CD14-positive monocyte (primary cell): ENCODE measurements around the gene SLC35F1. TPM values are rescaled to one million over a fixed set of nuclear protein-coding genes. Genes with fewer than 3 reads are reported as not detected.

ENCODE experiments used
- DNase-seq, 3 donors: peaks; one replicate each; pipeline ENCODE4 v3.0.0-alpha.2; 2011 to 2022
- H2AFZ ChIP-seq: 2 replicates; pipeline ENCODE4 v1.6.0; 2012; ENCODE audit warnings: mild to moderate bottlenecking, low read depth, low read length, inconsistent platforms; ENCODE audit not compliant: insufficient read depth, poor library complexity, severe bottlenecking
- H3K27ac ChIP-seq, 2 donors: 1 replicate in 1 of 2; 2 replicates in 1 of 2; pipeline ENCODE4 v1.5.1; 2012 to 2013; ENCODE audit warnings: low read length in 2 of 2, control low read depth in 1 of 2, inconsistent platforms in 1 of 2, low read depth in 1 of 2, mild to moderate bottlenecking in 1 of 2
- H3K27me3 ChIP-seq, 2 donors: one replicate each; pipeline versions ENCODE4 v1.6.0 to v1.6.1; 2011 to 2013; ENCODE audit warnings: low read length in 2 of 2; ENCODE audit not compliant: control insufficient read depth in 2 of 2, insufficient read depth in 2 of 2
- H3K36me3 ChIP-seq, 2 donors: replicated peaks in 1 of 2; 1 replicate in 1 of 2; 2 replicates in 1 of 2; pipeline versions ENCODE4 v1.5.1 to v1.6.1; 2012 to 2013; ENCODE audit warnings: low read length in 2 of 2, control low read depth in 1 of 2, inconsistent platforms in 1 of 2, mild to moderate bottlenecking in 1 of 2; ENCODE audit not compliant: insufficient read depth in 2 of 2, control insufficient read depth in 1 of 2
- H3K4me1 ChIP-seq, 2 donors: 1 replicate in 1 of 2; 2 replicates in 1 of 2; pipeline versions ENCODE4 v1.5.1 to v1.6.1; 2012 to 2013; ENCODE audit warnings: low read length in 2 of 2, control low read depth in 1 of 2, inconsistent platforms in 1 of 2, mild to moderate bottlenecking in 1 of 2, moderate library complexity in 1 of 2; ENCODE audit not compliant: insufficient read depth in 2 of 2, control insufficient read depth in 1 of 2
- H3K4me2 ChIP-seq: replicated peaks from 2 replicates; pipeline ENCODE3; 2012; ENCODE audit warnings: low read length, moderate library complexity, mild to moderate bottlenecking; ENCODE audit not compliant: poor library complexity, severe bottlenecking; ENCODE audit errors: extremely low read depth
- H3K4me3 ChIP-seq, 3 experiments: fragments of 200-600 bp in 1 of 3; sonication (generic) in 1 of 3; replicated peaks in 1 of 3; 1 replicate in 2 of 3; 2 replicates in 1 of 3; pipeline ENCODE4 v1.5.1; 2011 to 2013; ENCODE audit warnings: low read length in 3 of 3, mild to moderate bottlenecking in 3 of 3, control low read depth in 2 of 3, low read depth in 2 of 3, inconsistent platforms in 1 of 3, moderate library complexity in 1 of 3
- H3K79me2 ChIP-seq: 2 replicates; pipeline ENCODE4 v1.6.0; 2012; ENCODE audit warnings: mild to moderate bottlenecking, control low read depth, inconsistent platforms, low read length, moderate library complexity; ENCODE audit not compliant: insufficient read depth
- H3K9ac ChIP-seq: 2 replicates; pipeline ENCODE4 v1.6.0; 2017; ENCODE audit warnings: low read length, mild to moderate bottlenecking; ENCODE audit not compliant: insufficient read depth, poor library complexity, severe bottlenecking
- H3K9me3 ChIP-seq, 2 donors: replicated peaks in 1 of 2; 1 replicate in 1 of 2; 2 replicates in 1 of 2; pipeline versions ENCODE4 v1.5.1 to v1.6.1; 2012 to 2013; ENCODE audit warnings: low read length in 2 of 2, control low read depth in 1 of 2; ENCODE audit not compliant: control insufficient read depth in 1 of 2, insufficient read depth in 1 of 2
- H4K20me1 ChIP-seq: 2 replicates; pipeline ENCODE4 v1.6.0; 2012; ENCODE audit warnings: mild to moderate bottlenecking, low read length, control low read depth, moderate library complexity; ENCODE audit not compliant: insufficient read depth
- H3K27ac Mint-ChIP-seq, 7 donors: one replicate each; pipeline ENCODE4 v1.8.0; 2020; ENCODE audit warnings: mild to moderate bottlenecking in 7 of 7, mixed read lengths in 7 of 7, moderate library complexity in 6 of 7, inconsistent platforms in 2 of 7
- H3K27me3 Mint-ChIP-seq, 3 donors: one replicate each; pipeline ENCODE4 v1.8.0; 2021 to 2022; ENCODE audit warnings: low read depth in 3 of 3, mild to moderate bottlenecking in 3 of 3, mixed read lengths in 3 of 3, moderate library complexity in 3 of 3, inconsistent platforms in 1 of 3
- H3K36me3 Mint-ChIP-seq, 2 donors: one replicate each; pipeline ENCODE4 v1.8.0; 2020; ENCODE audit warnings: mixed read lengths in 2 of 2, inconsistent platforms in 1 of 2, mild to moderate bottlenecking in 1 of 2
- H3K4me1 Mint-ChIP-seq: one replicate; pipeline ENCODE4 v1.8.0; 2020; ENCODE audit warnings: mild to moderate bottlenecking, mixed read lengths
- H3K4me3 Mint-ChIP-seq, 2 donors: one replicate each; pipeline ENCODE4 v1.8.0; 2020; ENCODE audit warnings: mild to moderate bottlenecking in 2 of 2, mixed read lengths in 2 of 2, moderate library complexity in 1 of 2
- H3K9me3 Mint-ChIP-seq, 7 donors: one replicate each; pipeline ENCODE4 v1.8.0; 2020 to 2022; ENCODE audit warnings: mixed read lengths in 7 of 7, mild to moderate bottlenecking in 6 of 7, moderate library complexity in 6 of 7, inconsistent platforms in 2 of 7
- whole genome bisulfite sequencing: methylation state at CpG from one replicate; pipeline ENCODE4 v1.1.5; 2013; ENCODE audit warnings: missing lambda C conversion rate; ENCODE audit not compliant: insufficient coverage; 5-methylcytosine and 5-hydroxymethylcytosine counted together
- intact Hi-C, 2 donors: fragments of 100-400 bp; cut with micrococcal nuclease; formaldehyde crosslinking; loops; one replicate each; pipeline versions ENCODE4 v1.15.0 to v1.15.1; 2023
- polyA plus RNA-seq, 3 donors: library from polyadenylated mRNA; depleted of rRNA in 1 of 3; unstranded in 2 of 3; stranded (reverse) in 1 of 3; fragments of 300-500 nt in 2 of 3; fragments of >200 nt in 1 of 3; fragmentation: Illumina TruSeq in 2 of 3; gene quantifications; 1 replicate in 2 of 3; 2 replicates in 1 of 3; pipeline ENCODE4 v1.2.3, GENCODE V29; 2012 to 2021
- TF ChIP-seq, protein P1 (sequence below): fragments of 200-600 bp; IDR thresholded peaks from one replicate; pipeline ENCODE4 v1.8.0; 2022; ENCODE audit warnings: antibody characterized with exemption, mild to moderate bottlenecking

SLC35F1 gene
- polyA plus RNA-seq, 3 donors = not detected

DNA sequence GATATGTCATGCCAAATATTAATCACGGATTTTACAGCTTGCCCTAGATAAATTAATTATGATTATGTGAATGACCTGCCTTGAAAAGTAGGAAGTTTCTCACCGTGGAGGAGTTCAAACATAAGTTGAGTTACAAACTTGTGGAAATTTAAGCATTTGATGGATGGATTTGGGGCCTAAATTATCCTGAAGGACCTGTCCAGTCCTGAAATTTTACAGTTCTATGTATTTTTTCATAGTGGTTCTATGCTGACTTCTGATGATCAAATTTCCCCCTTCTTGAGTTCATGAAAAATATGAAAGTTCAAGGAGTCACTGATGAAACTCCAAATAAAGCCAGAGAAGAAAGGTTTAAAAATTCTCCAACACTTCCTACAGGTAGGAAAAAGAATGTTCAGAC is 178.6 kb downstream of the SLC35F1 start:
- no peak for DNase-seq
- Histone ChIP-seq H2AFZ (no peak overlapping the region), H3K36me3 (no peaks in the 10 kb centered on the region), H3K9me3 (peaks cover 0 to 6% of the 10 kb centered on the region in 2 donors), H3K9ac (no peak overlapping the region), H3K4me3 (no peak overlapping the region), H3K27ac (no peak overlapping the region), H3K27me3 (no peaks in the 10 kb centered on the region), H4K20me1 (no peaks in the 10 kb centered on the region), H3K4me2 (no peak overlapping the region), H3K4me1 (no peaks in the 10 kb centered on the region), H3K79me2 (no peaks in the 10 kb centered on the region)
- Mint-ChIP-seq H3K27ac (no peak overlapping the region), H3K27me3 (no peaks in the 10 kb centered on the region), H3K4me3 (no peak overlapping the region), H3K9me3 (peaks cover under 1 to 5% (median under 1%) of the 10 kb centered on the region in 7 donors), H3K36me3 (no peaks in the 10 kb centered on the region), H3K4me1 (no peaks in the 10 kb centered on the region)
- TF ChIP-seq, protein P1, sequence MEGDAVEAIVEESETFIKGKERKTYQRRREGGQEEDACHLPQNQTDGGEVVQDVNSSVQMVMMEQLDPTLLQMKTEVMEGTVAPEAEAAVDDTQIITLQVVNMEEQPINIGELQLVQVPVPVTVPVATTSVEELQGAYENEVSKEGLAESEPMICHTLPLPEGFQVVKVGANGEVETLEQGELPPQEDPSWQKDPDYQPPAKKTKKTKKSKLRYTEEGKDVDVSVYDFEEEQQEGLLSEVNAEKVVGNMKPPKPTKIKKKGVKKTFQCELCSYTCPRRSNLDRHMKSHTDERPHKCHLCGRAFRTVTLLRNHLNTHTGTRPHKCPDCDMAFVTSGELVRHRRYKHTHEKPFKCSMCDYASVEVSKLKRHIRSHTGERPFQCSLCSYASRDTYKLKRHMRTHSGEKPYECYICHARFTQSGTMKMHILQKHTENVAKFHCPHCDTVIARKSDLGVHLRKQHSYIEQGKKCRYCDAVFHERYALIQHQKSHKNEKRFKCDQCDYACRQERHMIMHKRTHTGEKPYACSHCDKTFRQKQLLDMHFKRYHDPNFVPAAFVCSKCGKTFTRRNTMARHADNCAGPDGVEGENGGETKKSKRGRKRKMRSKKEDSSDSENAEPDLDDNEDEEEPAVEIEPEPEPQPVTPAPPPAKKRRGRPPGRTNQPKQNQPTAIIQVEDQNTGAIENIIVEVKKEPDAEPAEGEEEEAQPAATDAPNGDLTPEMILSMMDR = no peak
- intact Hi-C loops = no loop called here
- WGBS = no CpG with 5 or more reads among the region's 2 CpGs

DNA sequence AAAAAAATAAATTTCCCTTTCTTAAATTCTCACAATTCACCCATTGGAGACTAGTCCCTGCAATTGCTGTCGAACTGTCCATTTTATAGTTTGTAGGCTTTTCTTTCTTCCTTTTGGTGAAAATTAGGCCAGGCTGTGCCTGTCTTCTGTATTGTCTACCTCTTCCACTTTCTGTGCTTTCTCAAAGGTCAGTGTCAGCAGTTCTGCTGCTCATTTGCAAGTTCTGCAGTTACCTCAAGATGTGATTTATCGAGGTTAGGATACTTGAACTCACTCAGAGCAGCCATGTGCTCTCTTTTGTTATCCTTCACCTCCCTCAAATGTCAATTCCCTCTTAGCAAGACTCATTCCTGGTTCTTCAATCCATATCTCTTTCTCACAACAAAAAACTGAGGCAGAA is 179.1 kb downstream of the SLC35F1 start:
- no peaks in the 10 kb centered on the region for H3K4me1 Mint-ChIP-seq

More for the DNA sequence above, 179.1 kb downstream of the SLC35F1 start:
- Histone ChIP-seq H4K20me1 (no peaks in the 10 kb centered on the region), H2AFZ (no peak overlapping the region), H3K4me2 (no peak overlapping the region), H3K27ac (no peak overlapping the region), H3K27me3 (no peaks in the 10 kb centered on the region), H3K36me3 (no peaks in the 10 kb centered on the region), H3K4me3 (no peak overlapping the region), H3K9ac (no peak overlapping the region), H3K9me3 (peaks cover 0 to 6% of the 10 kb centered on the region in 2 donors), H3K4me1 (no peaks in the 10 kb centered on the region), H3K79me2 (no peaks in the 10 kb centered on the region)
- TF ChIP-seq, protein P1 = no peak
- no peak for DNase-seq
- Mint-ChIP-seq H3K36me3 (no peaks in the 10 kb centered on the region), H3K27ac (no peak overlapping the region), H3K4me3 (no peak overlapping the region), H3K9me3 (peaks cover 2 to 5% (median 3%) of the 10 kb centered on the region in 7 donors), H3K27me3 (no peaks in the 10 kb centered on the region)
- intact Hi-C loops = no loop called here
- 71% methylated on average over 1 of the region's 2 CpGs for WGBS
